ENCODE data around the gene RUNX1.

RUNX1 gene

DNA sequence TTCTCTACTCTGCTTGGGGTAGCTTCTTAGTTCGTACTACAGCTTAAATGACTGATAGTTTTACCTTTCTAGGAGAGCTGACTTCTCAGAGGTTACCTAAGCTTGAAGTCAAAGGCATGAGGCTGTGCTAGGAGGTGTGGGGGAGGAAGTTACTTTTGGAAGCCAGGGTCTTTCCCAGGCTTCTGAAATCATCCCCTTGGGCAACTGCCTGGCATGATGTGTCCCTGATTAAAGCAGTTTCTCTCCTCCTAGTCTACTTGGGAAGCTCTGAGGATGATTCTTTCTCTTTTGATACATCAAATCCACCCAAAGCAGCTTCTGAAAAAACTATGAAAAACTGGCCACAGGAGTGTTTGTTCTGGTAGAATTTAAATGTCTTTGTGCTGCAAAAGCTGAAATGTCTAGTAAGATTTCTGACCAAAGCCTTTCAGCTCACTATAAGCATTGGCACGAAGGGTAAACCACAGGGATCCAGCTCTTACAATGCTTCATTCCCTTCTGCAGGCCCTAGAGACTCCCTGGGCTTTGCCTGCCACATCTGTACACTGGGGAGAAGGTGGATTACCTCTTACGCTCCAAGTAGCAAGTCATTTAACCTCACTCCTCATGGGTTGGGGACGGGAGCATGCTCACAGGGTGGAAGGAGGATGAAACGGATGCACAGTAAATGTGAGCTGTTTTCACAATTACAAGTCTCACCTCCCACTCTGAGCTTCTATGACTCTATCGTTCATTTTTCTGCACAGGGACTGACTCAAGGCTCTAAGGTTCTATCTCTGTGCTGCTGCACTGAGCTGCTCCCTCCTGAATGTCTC is 59.6 kb downstream of the RUNX1 start:
- DNase-seq, result no peak

DNA sequence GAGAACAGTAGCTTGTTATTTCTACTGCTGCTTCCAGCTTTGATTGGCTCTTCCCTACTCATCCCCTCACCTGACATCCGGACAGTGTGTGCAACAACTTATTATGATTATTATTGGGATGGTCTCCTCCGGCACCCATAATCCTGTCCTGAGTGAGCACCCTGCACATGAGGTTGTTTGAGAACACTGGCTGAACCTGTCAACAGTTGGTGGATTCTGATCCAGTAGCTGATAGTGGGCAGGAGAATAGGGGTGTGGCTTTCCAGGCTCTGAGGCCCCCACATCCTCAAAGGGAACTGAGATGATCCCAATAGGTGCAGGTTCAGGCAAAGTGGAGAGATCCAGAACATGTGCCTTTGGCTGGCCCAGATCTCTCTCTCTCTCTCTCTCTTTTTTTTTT is 60.5 kb downstream of the RUNX1 start:
- no peak for DNase-seq

DNA sequence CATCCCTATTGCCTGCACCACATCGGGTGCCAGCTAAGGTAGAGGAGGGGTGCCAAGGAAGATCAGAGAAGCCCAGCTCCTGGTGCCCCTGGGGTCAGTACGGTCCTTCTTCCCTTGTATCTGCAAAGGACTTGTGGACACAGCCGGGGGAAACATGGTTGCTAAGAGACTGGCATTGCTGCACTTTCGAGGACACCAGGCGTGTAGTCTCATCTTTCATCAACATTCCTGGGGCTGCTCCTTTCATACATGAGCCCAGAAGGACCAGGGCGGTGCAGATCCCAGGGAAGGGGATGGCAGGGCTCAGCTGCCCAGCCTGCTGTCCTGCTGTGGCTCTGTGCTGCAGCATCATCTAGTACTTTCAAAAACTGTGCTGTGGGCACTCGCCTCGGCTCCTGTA is 61.0 kb downstream of the RUNX1 start:
- no peak for DNase-seq

DNA sequence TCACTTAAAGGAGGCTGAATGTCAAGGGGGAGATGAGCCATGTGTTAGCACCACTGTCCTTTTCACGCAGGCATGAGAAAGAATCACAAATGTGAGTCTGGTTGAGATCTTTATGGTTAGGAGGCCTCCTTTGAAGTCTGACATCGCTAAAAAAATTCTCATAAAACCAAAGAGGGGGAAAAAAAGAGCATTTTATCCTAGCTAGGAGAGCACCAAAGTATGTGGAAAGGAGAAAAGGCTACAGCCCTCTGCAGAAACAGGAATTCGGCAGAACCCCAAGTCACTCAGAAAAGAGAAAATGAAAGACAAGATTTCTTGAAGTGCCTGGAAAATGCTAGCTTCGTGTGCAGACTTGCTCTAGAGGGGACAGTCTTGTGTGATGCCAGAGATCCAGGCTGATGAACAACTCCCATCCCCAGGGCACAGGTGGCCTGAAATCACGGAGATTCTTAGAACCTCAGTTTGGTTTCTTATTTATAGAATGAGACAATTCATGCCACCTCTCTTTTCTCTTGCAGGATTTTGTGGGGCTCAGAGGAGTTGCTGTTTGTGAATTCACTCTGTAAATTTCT is 61.5 kb downstream of the RUNX1 start:
- no peak for DNase-seq

DNA sequence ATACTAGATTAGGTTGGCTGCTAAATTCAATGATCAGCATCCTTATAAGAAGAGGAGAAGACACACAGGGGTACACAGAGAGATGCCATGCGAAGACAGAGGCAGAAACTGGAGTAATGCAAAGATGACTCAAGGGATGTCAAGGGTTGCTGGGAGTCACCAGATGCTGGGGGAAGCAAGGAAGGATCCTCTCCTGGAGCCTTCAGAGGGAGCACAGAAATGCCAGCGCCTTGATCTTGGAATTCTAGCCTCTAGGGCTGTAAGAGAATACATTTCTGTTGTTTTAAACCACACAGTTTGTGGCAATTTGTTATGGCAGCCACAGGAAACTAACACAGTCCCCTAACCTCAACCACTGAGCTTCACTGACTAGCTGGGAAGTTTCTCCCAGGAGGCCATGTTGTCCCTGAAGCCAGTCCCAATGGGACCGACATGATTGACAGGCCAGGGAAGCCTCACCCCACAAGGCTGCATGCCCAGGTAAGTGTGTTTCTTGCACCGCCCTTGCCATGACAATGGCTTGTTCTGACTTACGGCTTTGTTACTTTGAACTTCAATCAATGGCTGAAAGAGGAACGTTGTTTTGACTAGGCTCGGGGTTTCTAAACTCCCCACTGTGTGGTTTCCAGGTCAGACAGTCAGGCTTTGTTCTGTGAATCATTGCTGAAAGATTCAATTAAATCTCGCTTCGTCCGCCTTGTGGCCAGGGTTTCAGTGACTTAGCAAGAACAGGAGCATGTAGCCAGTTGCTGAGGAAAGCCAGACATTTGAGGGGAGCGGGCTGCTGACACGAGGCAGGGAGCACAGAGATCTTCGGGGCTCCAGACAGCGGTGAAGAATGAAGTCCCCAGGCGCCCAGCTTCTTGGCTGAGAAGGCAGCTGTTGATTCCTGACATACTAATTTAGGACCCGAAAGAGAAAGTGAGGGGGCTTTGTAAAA is 62.3 kb downstream of the RUNX1 start:
- DNase-seq, result no peak

DNA sequence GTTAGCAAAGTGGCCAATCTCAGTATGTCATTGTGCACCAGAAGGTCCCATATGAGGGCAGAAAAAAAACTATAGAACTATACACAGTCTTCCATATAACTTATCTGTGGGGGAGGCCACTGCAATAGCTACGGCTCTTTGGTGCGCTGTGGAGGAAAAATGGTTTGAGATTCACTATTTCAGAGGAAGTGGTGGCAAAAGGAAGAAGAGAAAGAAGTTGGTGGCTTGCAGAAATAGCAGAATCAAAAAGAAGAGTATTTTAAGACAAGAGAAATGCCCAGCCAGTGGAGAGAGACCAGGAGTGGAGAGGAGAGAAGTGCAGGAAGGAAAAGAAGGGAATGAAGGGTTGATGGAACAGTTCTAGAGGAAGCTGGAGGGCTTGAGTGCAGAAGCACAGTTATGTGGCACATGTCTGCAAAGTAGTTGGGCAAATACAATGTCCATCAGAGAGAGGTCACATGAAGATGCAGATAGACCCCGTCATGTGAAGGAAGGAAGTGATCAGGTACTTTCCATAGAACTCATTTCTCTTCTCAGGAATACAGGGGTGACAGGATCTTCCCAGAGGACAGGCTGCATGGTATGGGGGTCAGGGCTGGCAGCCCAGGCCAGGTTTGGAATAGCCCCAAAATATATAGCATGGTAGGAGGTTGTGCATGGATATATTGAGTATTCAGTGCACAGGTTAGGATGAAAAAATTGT is 64.6 kb downstream of the RUNX1 start:
- no peak for DNase-seq

DNA sequence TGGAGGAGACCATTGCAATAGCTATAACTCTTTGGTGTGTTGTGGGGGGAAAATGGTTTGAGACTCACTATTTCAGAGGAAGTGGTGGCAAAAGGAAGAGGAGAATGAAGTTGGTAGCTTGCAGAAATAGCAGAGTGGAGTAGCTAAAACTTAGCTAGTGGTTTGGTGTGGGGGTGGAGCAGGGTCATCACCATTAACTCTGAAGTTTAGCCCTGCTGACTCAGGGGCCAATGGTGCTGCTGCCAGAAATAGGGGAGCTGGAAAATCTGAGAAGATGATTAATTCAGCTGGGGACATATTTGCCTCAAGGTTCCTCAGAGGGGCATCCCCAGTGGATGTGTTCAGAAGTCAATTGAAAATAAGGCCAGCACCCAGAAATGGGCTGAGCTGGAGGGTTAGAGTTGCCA is 65.4 kb downstream of the RUNX1 start:
- no peak for DNase-seq

DNA sequence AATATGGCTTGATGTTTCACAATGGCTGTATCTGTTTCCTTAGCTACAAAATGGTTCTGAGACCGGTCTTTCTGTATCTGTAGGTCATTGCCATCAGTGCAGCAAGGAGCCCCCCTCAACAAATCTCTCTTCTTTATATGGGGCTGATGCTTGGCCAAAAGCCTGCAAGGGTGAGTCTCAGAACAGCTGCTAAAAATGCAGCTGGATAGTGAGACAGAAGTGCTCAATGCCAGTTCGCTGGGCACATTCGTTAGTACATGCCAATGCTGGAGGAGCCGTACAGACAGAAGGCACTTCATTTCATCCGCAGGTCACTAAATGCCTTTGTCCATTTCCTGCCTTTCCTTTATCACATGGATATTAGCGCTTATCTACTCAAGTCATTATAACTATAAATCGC is 67.3 kb downstream of the RUNX1 start:
- DNase-seq, result no peak

DNA sequence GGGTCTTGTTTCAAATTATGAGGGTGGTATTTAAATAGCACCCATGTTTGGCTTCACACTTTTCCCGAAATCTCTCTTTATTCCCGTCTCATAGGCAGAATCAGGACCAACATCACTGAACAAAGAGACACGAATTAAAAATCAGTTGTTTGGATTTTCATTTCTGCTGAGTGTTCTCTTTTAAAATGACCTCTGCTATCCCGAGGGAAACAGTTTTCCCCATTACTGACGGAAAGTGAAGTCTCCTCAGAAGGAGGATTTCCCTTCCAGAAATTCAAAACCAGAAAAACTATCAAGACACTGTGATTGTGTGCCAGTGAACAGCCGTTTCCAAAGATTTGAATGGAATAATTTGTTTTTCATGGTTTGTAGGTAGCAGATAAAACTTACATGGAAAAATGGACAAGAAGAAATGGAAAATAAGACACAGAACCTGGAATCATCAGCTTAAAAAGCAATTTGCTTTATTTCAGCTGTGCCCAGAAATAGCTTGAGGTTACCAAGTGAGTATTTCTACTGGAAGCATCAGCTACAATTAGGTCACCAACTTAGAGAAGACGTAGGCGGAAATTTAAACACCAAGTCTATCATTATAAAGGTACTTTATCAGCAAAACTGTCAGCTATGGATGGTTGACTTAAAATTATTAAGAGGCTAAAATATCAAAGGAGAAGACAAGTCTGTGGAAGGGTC is 68.5 kb downstream of the RUNX1 start:
- DNase-seq, result no peak

DNA sequence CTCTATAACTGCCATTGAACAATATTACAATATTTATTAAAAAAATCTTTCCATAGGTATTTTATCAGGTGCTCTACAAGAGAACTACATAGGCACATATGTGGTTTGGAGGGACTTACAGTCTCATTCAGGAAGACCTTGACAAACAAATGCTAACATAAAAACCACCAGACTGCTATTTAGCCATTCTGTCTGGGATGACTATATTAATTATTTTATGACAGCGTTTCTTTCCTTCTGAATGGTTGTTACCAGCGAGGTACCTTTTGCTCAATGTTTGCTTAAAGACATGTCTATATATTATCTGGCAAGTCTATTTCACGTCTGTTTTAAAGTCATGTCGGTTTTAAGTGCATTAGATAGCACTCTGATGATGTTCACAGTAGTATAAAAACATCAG is 69.7 kb downstream of the RUNX1 start:
- DNase-seq, result no peak

DNA sequence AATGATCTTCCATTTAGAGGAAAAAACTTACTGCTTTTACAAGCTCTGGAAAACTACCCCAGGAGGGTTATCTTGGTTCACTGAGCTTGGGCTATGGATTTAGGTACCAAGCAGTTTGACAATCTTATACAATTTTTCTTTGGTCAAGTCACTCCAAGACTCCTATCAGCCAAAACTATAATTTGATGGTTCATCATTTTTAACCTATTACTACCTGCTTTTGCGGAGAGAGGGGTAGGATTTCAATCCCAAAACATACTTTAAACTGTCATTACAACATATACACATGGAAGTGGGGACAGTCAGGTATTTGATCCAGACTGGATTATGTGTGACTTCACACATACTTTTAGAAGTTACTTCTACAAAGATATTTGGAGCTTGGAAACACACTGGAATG is 71.8 kb downstream of the RUNX1 start:
- no peak for DNase-seq

DNA sequence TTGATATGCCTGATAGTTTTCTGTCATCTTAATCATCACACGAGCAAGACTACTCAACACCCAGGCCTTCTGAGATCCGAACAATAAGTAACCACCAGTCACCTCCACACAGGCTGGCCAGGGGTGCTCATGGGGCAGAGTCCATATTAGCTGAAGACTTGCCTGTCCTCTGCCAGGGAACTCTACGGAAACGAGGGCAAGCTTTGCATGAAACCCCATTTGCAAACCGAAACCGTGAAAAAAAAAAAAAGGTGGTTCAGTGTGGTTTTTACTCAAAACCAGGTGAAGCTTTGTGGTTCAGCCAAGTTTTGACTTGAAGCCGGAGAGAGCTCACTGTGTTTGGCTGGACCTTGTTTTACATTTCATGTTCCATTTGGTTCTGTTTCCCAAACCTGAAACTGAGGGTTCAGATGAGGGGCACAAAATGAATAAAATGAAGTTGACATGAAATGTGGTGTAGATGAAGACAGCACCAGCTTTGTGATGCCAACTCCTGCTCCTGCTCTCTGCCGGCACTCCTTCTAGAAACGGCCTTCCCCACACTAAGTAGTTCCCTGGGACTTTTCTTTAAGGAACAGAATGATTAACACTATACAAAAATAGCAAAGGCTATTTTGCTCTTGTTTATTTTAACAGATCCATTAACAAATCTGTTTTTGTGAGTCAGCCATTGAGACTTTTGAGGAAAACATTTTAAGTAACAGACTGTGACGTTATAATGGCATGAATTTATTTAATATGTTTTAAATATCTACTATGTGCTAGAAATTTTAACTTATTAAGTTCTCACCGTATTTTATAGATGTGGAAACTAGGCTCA is 74.7 kb downstream of the RUNX1 start:
- DNase-seq, result no peak

DNA sequence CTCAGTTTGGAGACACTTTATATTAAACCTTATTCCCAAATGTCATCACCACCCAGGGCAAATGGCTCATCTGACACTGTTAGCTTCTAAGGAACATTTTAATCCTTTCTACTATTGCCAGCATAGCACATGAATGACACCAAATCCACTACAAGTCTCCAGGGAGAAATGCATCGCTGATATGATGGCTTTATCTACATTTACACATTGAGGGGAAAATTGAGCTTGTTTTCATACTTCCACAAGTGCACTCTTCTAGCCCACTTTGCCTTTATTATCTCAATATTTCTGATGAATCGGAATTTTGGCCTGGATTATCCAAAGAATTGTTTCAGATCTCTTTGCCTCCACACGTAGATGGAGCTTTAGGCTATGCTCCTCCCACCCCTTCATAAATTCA is 75.4 kb downstream of the RUNX1 start:
- no peak for DNase-seq

DNA sequence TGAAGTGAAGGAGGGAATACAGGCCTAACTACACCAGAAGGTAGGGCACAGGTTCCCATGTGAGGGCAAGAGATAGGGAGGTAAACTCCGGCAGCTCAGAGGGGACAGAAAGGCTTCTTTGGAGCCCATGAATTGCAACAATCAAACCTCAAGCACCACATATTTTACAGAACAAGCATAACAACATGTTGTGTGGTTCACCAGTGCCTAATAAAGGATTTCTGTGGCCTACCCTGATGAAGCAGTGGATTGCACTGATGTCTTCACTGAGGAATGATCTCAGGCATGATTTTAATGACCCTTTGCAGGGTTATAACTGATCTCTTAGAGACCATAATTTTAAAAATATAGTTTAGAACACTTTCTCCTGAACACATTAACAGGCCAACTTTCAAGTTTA is 77.4 kb downstream of the RUNX1 start:
- no peak for DNase-seq

DNA sequence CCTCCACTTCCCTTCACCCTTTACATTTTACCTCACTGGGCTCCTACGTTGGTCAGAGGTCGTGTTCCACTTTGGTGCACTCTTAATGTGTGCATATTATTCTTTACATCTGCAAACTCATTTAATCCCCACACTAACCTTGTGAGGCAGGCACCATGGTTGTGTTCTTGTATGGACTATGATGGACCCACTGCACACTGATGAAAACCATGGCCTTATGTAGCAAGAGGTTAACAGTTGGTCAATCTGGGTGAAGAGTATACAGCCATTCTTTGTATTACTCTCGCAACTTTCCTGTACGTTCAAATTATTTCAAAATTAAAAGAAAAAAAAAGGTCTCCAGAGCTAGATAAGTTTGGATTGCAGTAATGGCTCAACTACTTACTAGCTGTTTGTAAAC is 78.5 kb downstream of the RUNX1 start:
- no peak for DNase-seq

DNA sequence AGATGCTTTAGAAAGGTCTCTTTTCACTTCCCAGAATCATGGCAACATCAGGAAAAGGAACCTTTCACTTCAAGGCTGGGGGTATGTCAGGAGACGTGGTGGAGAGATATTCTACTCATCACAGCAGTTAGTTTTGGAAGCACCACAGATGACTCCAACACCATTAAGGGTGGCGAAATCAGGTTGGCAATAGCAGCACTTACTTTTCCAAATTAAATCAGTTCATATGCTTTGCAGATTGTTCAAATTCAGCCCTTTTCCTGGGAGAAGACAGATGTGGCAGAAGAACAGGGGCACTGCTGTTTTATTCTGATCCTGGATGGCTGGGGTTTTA is 79.0 kb downstream of the RUNX1 start:
- DNase-seq, result no peak

DNA sequence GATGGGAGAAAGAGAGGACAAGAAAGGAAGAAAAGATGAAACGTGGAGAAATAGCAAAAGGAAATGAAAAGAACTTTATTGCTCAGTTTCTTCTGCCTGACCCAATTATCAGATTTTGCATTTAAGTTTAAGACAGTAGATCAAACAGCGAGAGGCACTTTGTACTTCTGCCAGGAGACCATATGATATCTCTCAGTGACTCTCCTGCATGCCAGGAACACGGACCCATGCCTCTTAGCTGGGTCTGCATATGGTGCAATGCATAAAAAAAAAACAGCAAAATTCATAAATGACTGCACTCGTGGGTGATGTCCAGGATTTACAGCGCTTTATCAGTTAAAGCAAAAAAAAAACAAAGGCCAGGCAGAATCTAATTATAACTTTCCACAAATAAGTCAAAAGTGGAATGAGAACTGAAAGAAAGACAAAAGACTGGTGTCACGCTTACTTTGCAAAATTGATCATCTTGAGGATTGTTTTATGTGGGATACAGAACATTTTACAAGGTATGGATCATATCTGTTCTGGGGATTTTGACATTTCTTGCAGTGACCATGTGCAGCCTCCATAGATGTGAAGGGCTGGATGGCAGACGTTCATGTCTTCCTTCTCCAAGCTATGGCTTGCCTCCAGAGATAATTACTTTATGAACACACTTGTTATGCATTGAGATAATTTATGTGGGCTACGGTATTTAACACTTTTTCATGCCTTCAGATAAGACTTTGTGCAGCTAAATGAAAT is 79.5 kb downstream of the RUNX1 start:
- DNase-seq, result no peak

DNA sequence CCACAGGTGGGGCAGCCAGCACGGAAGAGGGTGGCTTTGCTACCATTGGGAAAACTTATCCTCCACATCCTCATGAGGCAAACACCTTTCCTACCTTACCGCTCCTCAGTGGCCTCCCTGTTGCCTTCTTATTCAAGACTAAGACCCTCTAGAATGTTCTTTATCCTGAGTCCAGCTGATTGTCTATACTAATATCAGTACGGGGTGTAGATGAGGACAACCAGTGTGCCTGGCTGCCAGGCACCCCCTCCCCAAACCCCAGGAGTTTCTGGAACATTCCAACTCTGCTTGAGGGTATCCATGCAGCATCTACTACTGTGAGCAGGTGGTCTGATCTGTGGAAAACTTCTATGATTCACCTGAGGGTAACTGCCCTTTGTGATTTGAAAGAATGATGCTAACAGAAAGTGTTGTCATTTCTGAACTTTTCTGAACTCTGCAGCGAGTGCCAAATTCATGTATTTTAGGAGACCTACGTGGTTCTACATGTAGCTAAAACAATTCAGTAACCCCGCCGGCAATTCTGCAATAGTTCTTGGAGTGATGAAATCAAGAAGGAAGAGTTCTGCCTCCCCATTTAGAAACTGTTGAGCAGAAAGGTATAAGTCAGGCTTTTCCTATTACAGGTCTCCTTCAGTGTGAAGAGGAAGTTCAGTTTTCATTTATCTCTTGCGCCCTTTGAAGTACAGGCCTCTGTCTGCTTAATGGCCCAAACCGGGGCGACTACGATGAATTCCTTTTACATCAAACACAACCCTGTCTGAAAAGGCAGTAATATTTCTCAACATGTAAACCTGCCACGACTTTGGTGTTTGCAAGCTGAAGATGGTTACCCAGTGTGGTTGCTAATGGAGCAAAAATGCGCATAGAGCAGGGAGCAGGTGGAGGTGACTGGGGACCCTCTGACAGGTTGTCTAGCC is 80.4 kb downstream of the RUNX1 start:
- no peak for DNase-seq

DNA sequence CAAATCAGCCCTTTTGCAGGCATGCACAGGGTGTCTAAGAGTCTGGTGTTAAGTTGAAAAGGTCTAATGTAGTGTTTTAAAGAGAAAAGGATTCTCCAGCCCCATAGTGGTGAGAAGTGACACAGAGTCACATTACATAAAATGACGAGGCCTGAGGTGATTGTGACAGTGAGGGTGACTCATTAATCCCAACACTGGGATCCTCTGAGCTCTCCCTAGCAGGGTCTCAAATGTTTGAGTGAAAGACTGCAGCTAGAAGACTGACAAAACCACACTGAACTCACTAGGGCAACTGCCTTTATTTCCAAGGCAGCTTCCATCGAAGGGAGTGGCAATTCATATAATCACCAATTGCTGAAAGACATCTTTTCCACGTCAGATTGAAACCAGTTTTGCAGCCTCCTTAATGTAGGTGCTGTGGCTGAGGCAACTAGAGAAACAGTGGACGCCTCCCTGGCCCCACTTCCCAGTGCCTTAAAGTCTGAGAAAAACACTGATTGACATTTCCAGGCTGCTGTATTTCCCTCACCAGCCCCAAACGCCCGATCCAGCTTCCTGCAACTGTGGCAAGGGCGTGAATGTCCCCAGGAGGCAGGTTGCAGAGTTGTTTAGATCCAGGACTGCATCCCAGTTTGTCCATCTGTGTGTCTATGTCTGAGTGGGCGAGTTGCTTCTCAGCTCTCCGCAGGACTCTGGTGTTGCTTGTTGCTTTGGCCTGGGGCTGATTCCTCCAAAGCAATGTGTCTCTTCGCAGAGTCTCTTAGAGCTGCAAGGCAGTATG is 81.4 kb downstream of the RUNX1 start:
- no peak for DNase-seq
